Natural killer cell (primary cell): Measurements from ENCODE around the gene WSB2. TPM values are rescaled to one million over a fixed set of nuclear protein-coding genes. Genes with fewer than 3 reads are reported as not detected.

Experiments
- ATAC-seq, 3 donors: fragments of 150-1000 bp in 2 of 3; fragments of 200-7000 bp in 1 of 3; cut with Tn5 transposase; 1 replicate in 1 of 3; 2 replicates in 2 of 3; pipeline ENCODE4 v1.10.0; 2021; ENCODE audit warnings: mild to moderate bottlenecking in 2 of 3, moderate library complexity in 2 of 3
- DNase-seq, 2 donors: peaks; one replicate each; pipeline versions ENCODE4 v3.0.0 to v3.0.0-alpha.2; 2013 to 2021; ENCODE audit warnings: mixed read lengths in 1 of 2
- H3K27ac ChIP-seq: one replicate; pipeline ENCODE4 v1.5.1; 2013; ENCODE audit warnings: mild to moderate bottlenecking, low read length
- H3K27me3 ChIP-seq: one replicate; pipeline ENCODE4 v1.6.1; 2013; ENCODE audit warnings: low read length; ENCODE audit not compliant: control insufficient read depth, insufficient read depth
- H3K36me3 ChIP-seq: one replicate; pipeline ENCODE4 v1.6.1; 2013; ENCODE audit warnings: low read length; ENCODE audit not compliant: control insufficient read depth, insufficient read depth
- H3K4me1 ChIP-seq: one replicate; pipeline ENCODE4 v1.6.1; 2013; ENCODE audit warnings: low read length; ENCODE audit not compliant: control insufficient read depth, insufficient read depth
- H3K4me3 ChIP-seq: one replicate; pipeline ENCODE4 v1.5.1; 2013; ENCODE audit warnings: low read length
- H3K9me3 ChIP-seq: one replicate; pipeline ENCODE4 v1.6.1; 2013; ENCODE audit warnings: low read length; ENCODE audit not compliant: control insufficient read depth, insufficient read depth
- H3K27ac Mint-ChIP-seq, 2 donors: one replicate each; pipeline ENCODE4 v1.8.0; 2022; ENCODE audit warnings: mild to moderate bottlenecking in 2 of 2, mixed read lengths in 2 of 2, moderate library complexity in 1 of 2
- H3K27me3 Mint-ChIP-seq, 2 donors: one replicate each; pipeline ENCODE4 v1.8.0; 2022; ENCODE audit warnings: low read depth in 2 of 2, mixed read lengths in 2 of 2
- H3K36me3 Mint-ChIP-seq: one replicate; pipeline ENCODE4 v1.8.0; 2022; ENCODE audit warnings: mixed read lengths
- H3K4me1 Mint-ChIP-seq, 2 donors: one replicate each; pipeline ENCODE4 v1.8.0; 2022; ENCODE audit warnings: mixed read lengths in 2 of 2
- H3K4me3 Mint-ChIP-seq: one replicate; pipeline ENCODE4 v1.8.0; 2022; ENCODE audit warnings: mild to moderate bottlenecking, moderate library complexity, mixed read lengths
- H3K9me3 Mint-ChIP-seq, 2 donors: one replicate each; pipeline ENCODE4 v1.8.0; 2022; ENCODE audit warnings: mixed read lengths in 2 of 2
- CTCF ChIP-seq: fragments of 200-600 bp; IDR thresholded peaks from one replicate; pipeline ENCODE4 v1.8.0; 2022; ENCODE audit warnings: antibody characterized with exemption
- WGBS: methylation state at CpG from one replicate; pipeline ENCODE4 v1.1.7; 2013; ENCODE audit warnings: missing lambda C conversion rate; ENCODE audit not compliant: insufficient coverage; 5-methylcytosine and 5-hydroxymethylcytosine counted together
- intact Hi-C: fragments of 100-400 bp; cut with micrococcal nuclease; formaldehyde crosslinking; loops from one replicate; pipeline ENCODE4 v1.14.2; 2022
- total RNA-seq, 4 donors: library from RNA; stranded (reverse); fragments of 120-200 nt in 1 of 4; gene quantifications; one replicate each; pipeline versions ENCODE4 v1.2.3 to v1.2.4, GENCODE V29; 2013 to 2022

The WSB2 gene
- total RNA-seq, 3 donors from 2014 or later (not counting 1 experiment from before 2014, with no cell fraction given): 25.5 to 29.5 (median 28.8) TPM

- ATAC-seq (no peak), DNase-seq (no peak)
- Histone ChIP-seq H3K4me3 (no peak overlapping the region), H3K36me3 (peaks cover 13% of the 10 kb centered on the region), H3K4me1 (peaks cover 14% of the 10 kb centered on the region), H3K9me3 (no peaks in the 10 kb centered on the region), H3K27me3 (no peaks in the 10 kb centered on the region), H3K27ac (no peak overlapping the region)
- 49% methylated on average over 6 of the region's 9 CpGs for WGBS
- TF ChIP-seq CTCF: no peak
- intact Hi-C loops: loop anchor here (1.0 kb wide), 1 partner anchor 45 kb away; the partner anchor contains the start of gene WSB2
- H3K27me3 Mint-ChIP-seq: peaks cover 0 to 6% of the 10 kb centered on the region in 2 donors
- peaks cover 19 to 21% of the 10 kb centered on the region in 2 donors for H3K4me1 Mint-ChIP-seq
- H3K27ac Mint-ChIP-seq: peak overlapping the region; percentile 86 to 90
- no peaks in the 10 kb centered on the region for H3K9me3 Mint-ChIP-seq
- H3K36me3 Mint-ChIP-seq: peaks cover 5% of the 10 kb centered on the region
- H3K4me3 Mint-ChIP-seq: peak overlapping the region; percentile 96
Measured at GRCh38 chr12:118015944-118016343, 45.0 kb downstream of the WSB2 start.

DNA sequence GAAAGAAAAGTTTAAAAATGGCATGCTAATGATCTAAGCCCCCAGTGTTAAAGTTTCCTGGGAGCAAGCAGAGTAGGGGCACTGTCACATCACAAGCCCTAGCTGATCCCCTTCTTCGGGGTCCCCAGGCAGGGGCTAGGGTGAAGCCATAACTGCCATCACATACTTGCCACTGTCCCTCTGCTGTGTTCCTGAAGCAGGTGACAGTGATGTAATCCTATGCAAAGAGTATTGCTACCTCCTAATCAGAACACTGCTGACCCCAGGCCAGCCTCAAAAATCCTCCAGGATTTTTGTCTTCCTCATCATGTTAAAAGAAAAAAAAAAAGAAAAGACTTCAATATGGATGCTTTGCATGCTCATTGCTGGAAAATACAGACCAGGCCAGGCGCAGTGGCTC lies 45.7 kb downstream of the WSB2 start:
- Histone ChIP-seq H3K27me3 (no peaks in the 10 kb centered on the region), H3K4me1 (peaks cover 14% of the 10 kb centered on the region), H3K27ac (no peak overlapping the region), H3K4me3 (no peak overlapping the region), H3K36me3 (peaks cover 10% of the 10 kb centered on the region), H3K9me3 (no peaks in the 10 kb centered on the region)
- ATAC-seq (no peak), DNase-seq (no peak)
- WGBS: 82% methylated on average over 2 of the region's 2 CpGs
- peaks cover 19 to 21% of the 10 kb centered on the region in 2 donors for H3K4me1 Mint-ChIP-seq
- no peaks in the 10 kb centered on the region for H3K9me3 Mint-ChIP-seq
- intact Hi-C loops: no loop called here
- peak overlapping the region in 1 of 2 donors; percentile 51 for H3K27ac Mint-ChIP-seq
- peaks cover 0 to 6% of the 10 kb centered on the region in 2 donors for H3K27me3 Mint-ChIP-seq
- no peak for TF ChIP-seq CTCF
- no peaks in the 10 kb centered on the region for H3K36me3 Mint-ChIP-seq
- H3K4me3 Mint-ChIP-seq: peak overlapping the region; percentile 45

DNA sequence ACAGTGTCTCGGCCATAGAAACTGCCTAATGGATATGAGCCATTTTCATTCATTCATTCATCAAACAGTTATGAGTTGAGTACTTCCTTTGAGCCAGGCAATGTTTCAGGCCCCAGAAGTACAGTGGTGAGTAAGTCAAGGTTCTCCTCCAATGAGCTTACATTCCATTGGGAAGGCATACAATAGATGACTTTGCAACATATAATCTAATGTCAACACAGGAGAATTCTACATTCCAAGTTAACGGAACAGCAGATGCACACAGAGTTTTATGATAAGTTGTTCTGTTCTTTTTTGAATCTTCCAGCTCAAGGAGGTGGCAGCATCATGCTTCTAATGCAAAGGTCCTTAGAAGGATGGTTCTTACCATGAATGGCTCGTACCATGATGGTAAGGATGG lies 47.7 kb downstream of the WSB2 start:
- intact Hi-C loops: no loop called here

More for the DNA sequence above, 47.7 kb downstream of the WSB2 start:
- Histone ChIP-seq H3K27me3 (no peaks in the 10 kb centered on the region), H3K9me3 (no peaks in the 10 kb centered on the region), H3K4me3 (no peak overlapping the region), H3K36me3 (no peaks in the 10 kb centered on the region), H3K27ac (no peak overlapping the region), H3K4me1 (peaks cover 14% of the 10 kb centered on the region)
- Mint-ChIP-seq H3K9me3 (no peaks in the 10 kb centered on the region), H3K4me1 (peaks cover 19 to 21% of the 10 kb centered on the region in 2 donors), H3K4me3 (no peak overlapping the region), H3K27ac (no peak overlapping the region), H3K27me3 (peaks cover 0 to 10% of the 10 kb centered on the region in 2 donors), H3K36me3 (no peaks in the 10 kb centered on the region)
- ATAC-seq (no peak), DNase-seq (no peak)
- TF ChIP-seq CTCF: no peak
- WGBS: 90% methylated on average over 3 of the region's 3 CpGs
